Measurements from ENCODE around the gene PGC.
"Not testable (repeated sequence)": the region's sequence is repeated elsewhere in the genome, so short reads cannot be mapped to it uniquely, and the experiment has no call there.

PGC gene

GRCh38 chr6:41771058-41771983, 24.1 kb upstream of the PGC start:
- no peaks in the 10 kb centered on the region for H3K9me3 ChIP-seq (ENCODE audit: control insufficient read depth, insufficient read depth, low read depth, low read length)
- H3K4me3 ChIP-seq (ENCODE audit: low read depth, low read length): no peak overlapping the region
- H3K4me1 ChIP-seq (ENCODE audit: control insufficient read depth, insufficient read depth, low read length): peaks cover 19% of the 10 kb centered on the region; the same call in 1 of the 2 replicates
- H3K36me3 ChIP-seq (ENCODE audit: control insufficient read depth, insufficient read depth, low read length): peaks cover 41% of the 10 kb centered on the region
- H3K27me3 ChIP-seq (ENCODE audit: control insufficient read depth, insufficient read depth, low read length): no peaks in the 10 kb centered on the region
- no peak overlapping the region for H3K27ac ChIP-seq (ENCODE audit: low read depth, low read length)
- no peak overlapping the region for H3K9ac ChIP-seq (ENCODE audit: low read length)

GRCh38 chr6:41770381-41771057, 23.3 kb upstream of the PGC start:
- no peak overlapping the region for H3K4me3 ChIP-seq (ENCODE audit: low read depth, low read length)
- peaks cover 19% of the 10 kb centered on the region; the same call in 1 of the 2 replicates for H3K4me1 ChIP-seq (ENCODE audit: control insufficient read depth, insufficient read depth, low read length)
- no peaks in the 10 kb centered on the region for H3K27me3 ChIP-seq (ENCODE audit: control insufficient read depth, insufficient read depth, low read length)
- no peaks in the 10 kb centered on the region for H3K9me3 ChIP-seq (ENCODE audit: control insufficient read depth, insufficient read depth, low read depth, low read length)
- H3K27ac ChIP-seq (ENCODE audit: low read depth, low read length): no peak overlapping the region
- peaks cover 40% of the 10 kb centered on the region for H3K36me3 ChIP-seq (ENCODE audit: control insufficient read depth, insufficient read depth, low read length)
- H3K9ac ChIP-seq (ENCODE audit: low read length): no peak overlapping the region

GRCh38 chr6:41769376-41769775, 22.2 kb upstream of the PGC start:
- Histone ChIP-seq H3K27me3 (ENCODE audit: control insufficient read depth, insufficient read depth, low read length) (no peaks in the 10 kb centered on the region), H3K4me3 (ENCODE audit: low read depth, low read length) (no peak overlapping the region), H3K36me3 (ENCODE audit: control insufficient read depth, insufficient read depth, low read length) (peaks cover 29% of the 10 kb centered on the region), H3K4me1 (ENCODE audit: control insufficient read depth, insufficient read depth, low read length) (peaks cover 19% of the 10 kb centered on the region; the same call in 1 of the 2 replicates), H3K9ac (ENCODE audit: low read length) (no peak overlapping the region), H3K27ac (ENCODE audit: low read depth, low read length) (no peak overlapping the region), H3K9me3 (ENCODE audit: control insufficient read depth, insufficient read depth, low read depth, low read length) (no peaks in the 10 kb centered on the region)

- H3K27ac ChIP-seq (ENCODE audit: low read depth, low read length): no peak overlapping the region
- no peak overlapping the region for H3K4me3 ChIP-seq (ENCODE audit: low read depth, low read length)
- H3K4me1 ChIP-seq (ENCODE audit: control insufficient read depth, insufficient read depth, low read length): peaks cover 19% of the 10 kb centered on the region; the same call in 1 of the 2 replicates
- H3K9ac ChIP-seq (ENCODE audit: low read length): no peak overlapping the region
- H3K27me3 ChIP-seq (ENCODE audit: control insufficient read depth, insufficient read depth, low read length): no peaks in the 10 kb centered on the region
- H3K36me3 ChIP-seq (ENCODE audit: control insufficient read depth, insufficient read depth, low read length): peaks cover 25% of the 10 kb centered on the region
- H3K9me3 ChIP-seq (ENCODE audit: control insufficient read depth, insufficient read depth, low read depth, low read length): no peaks in the 10 kb centered on the region
Observed at GRCh38 chr6:41768545-41769308, 21.5 kb upstream of the PGC start.

GRCh38 chr6:41767112-41767833, 20.1 kb upstream of the PGC start:
- Histone ChIP-seq H3K27me3 (ENCODE audit: control insufficient read depth, insufficient read depth, low read length) (no peaks in the 10 kb centered on the region), H3K4me1 (ENCODE audit: control insufficient read depth, insufficient read depth, low read length) (peaks cover 19% of the 10 kb centered on the region; the same call in 1 of the 2 replicates), H3K4me3 (ENCODE audit: low read depth, low read length) (no peak overlapping the region), H3K9ac (ENCODE audit: low read length) (no peak overlapping the region), H3K27ac (ENCODE audit: low read depth, low read length) (no peak overlapping the region), H3K36me3 (ENCODE audit: control insufficient read depth, insufficient read depth, low read length) (peaks cover 18% of the 10 kb centered on the region), H3K9me3 (ENCODE audit: control insufficient read depth, insufficient read depth, low read depth, low read length) (no peaks in the 10 kb centered on the region)

GRCh38 chr6:41766043-41766664, 19.0 kb upstream of the PGC start:
- not testable (repeated sequence) for H3K9ac ChIP-seq (ENCODE audit: low read length); H3K27ac ChIP-seq (ENCODE audit: low read depth, low read length)
- peaks cover 19% of the 10 kb centered on the region; the same call in 1 of the 2 replicates for H3K4me1 ChIP-seq (ENCODE audit: control insufficient read depth, insufficient read depth, low read length)

GRCh38 chr6:41763470-41763869, 16.3 kb upstream of the PGC start:
- peaks cover 13% of the 10 kb centered on the region; the same call in 1 of the 2 replicates for H3K4me1 ChIP-seq (ENCODE audit: control insufficient read depth, insufficient read depth, low read length)
- no peaks in the 10 kb centered on the region for H3K36me3 ChIP-seq (ENCODE audit: control insufficient read depth, insufficient read depth, low read length)
- no peak overlapping the region for H3K4me3 ChIP-seq (ENCODE audit: low read depth, low read length)
- no peaks in the 10 kb centered on the region for H3K9me3 ChIP-seq (ENCODE audit: control insufficient read depth, insufficient read depth, low read depth, low read length)
- H3K9ac ChIP-seq (ENCODE audit: low read length): no peak overlapping the region
- H3K27me3 ChIP-seq (ENCODE audit: control insufficient read depth, insufficient read depth, low read length): no peaks in the 10 kb centered on the region
- H3K27ac ChIP-seq (ENCODE audit: low read depth, low read length): no peak overlapping the region

More at GRCh38 chr6:41766043-41766664, 19.0 kb upstream of the PGC start:
- not testable (repeated sequence) for H3K9me3 ChIP-seq (ENCODE audit: control insufficient read depth, insufficient read depth, low read depth, low read length); H3K36me3 ChIP-seq (ENCODE audit: control insufficient read depth, insufficient read depth, low read length); H3K4me3 ChIP-seq (ENCODE audit: low read depth, low read length); H3K27me3 ChIP-seq (ENCODE audit: control insufficient read depth, insufficient read depth, low read length)

GRCh38 chr6:41759905-41760579, 12.8 kb upstream of the PGC start:
- Histone ChIP-seq H3K9ac (ENCODE audit: low read length) (no peak overlapping the region), H3K27me3 (ENCODE audit: control insufficient read depth, insufficient read depth, low read length) (no peaks in the 10 kb centered on the region), H3K9me3 (ENCODE audit: control insufficient read depth, insufficient read depth, low read depth, low read length) (no peaks in the 10 kb centered on the region), H3K27ac (ENCODE audit: low read depth, low read length) (no peak overlapping the region), H3K4me1 (ENCODE audit: control insufficient read depth, insufficient read depth, low read length) (peaks cover 5% of the 10 kb centered on the region; the same call in 1 of the 2 replicates), H3K4me3 (ENCODE audit: low read depth, low read length) (no peak overlapping the region), H3K36me3 (ENCODE audit: control insufficient read depth, insufficient read depth, low read length) (no peaks in the 10 kb centered on the region)

GRCh38 chr6:41759106-41759904, 12.1 kb upstream of the PGC start:
- Histone ChIP-seq H3K36me3 (ENCODE audit: control insufficient read depth, insufficient read depth, low read length) (no peaks in the 10 kb centered on the region), H3K27ac (ENCODE audit: low read depth, low read length) (no peak overlapping the region), H3K9me3 (ENCODE audit: control insufficient read depth, insufficient read depth, low read depth, low read length) (no peaks in the 10 kb centered on the region), H3K9ac (ENCODE audit: low read length) (no peak overlapping the region), H3K27me3 (ENCODE audit: control insufficient read depth, insufficient read depth, low read length) (no peaks in the 10 kb centered on the region), H3K4me3 (ENCODE audit: low read depth, low read length) (no peak overlapping the region), H3K4me1 (ENCODE audit: control insufficient read depth, insufficient read depth, low read length) (peaks cover 5% of the 10 kb centered on the region; the same call in 1 of the 2 replicates)
